ENCODE data around the gene TMEM51. TPM values are rescaled to one million over a fixed set of nuclear protein-coding genes. Genes with fewer than 3 reads are reported as not detected.

The TMEM51 gene
- total RNA-seq, 2 donors from 2014 or later, result 12.1 TPM

DNA sequence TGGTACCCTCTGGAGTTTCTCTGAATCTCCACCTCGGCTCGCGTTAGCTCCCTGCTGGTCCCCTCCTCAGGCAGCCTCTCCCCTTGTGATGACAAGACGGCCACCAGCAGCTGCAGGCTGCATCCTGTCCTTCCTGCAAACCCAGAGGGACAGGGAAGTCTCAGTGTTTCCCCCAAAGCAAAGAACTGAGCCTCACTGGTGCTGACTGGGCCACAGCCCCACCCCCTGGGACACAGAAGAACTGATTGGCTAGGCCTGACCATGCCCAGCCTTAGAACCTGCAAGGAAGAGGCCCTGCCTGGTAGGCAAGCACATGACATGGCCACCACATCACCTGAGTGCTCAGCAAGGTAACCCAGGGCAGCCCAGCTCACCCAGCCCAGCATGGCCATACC is 34.6 kb downstream of the TMEM51 start:
- no peaks in the 10 kb centered on the region for H3K27me3 Mint-ChIP-seq (ENCODE audit: insufficient read depth)
- Histone ChIP-seq H3K27ac (ENCODE audit: low read depth, low read length) (no peak overlapping the region), H3K9me3 (ENCODE audit: control insufficient read depth, low read length) (no peaks in the 10 kb centered on the region), H3K9ac (ENCODE audit: extremely low read depth, low read length, poor library complexity, severe bottlenecking) (no peak overlapping the region), H3K4me3 (ENCODE audit: low read length) (no peak overlapping the region), H3K36me3 (ENCODE audit: control insufficient read depth, insufficient read depth, low read length) (no peaks in the 10 kb centered on the region), H3K27me3 (ENCODE audit: control insufficient read depth, insufficient read depth, low read length, poor library complexity, severe bottlenecking) (no peaks in the 10 kb centered on the region), H3K4me1 (ENCODE audit: control insufficient read depth, insufficient read depth, low read length) (peaks cover 28% of the 10 kb centered on the region)
- 80 to 87% methylated on average over 1 to 4 of the region's 4 CpGs for WGBS, 2 experiments (ENCODE audit: insufficient coverage in 1 of 2, insufficient read length in 1 of 2)
- H3K4me1 Mint-ChIP-seq, result peaks cover 63% of the 10 kb centered on the region
- H3K36me3 Mint-ChIP-seq (ENCODE audit: low read depth), result no peaks in the 10 kb centered on the region
- TF ChIP-seq, protein P1, sequence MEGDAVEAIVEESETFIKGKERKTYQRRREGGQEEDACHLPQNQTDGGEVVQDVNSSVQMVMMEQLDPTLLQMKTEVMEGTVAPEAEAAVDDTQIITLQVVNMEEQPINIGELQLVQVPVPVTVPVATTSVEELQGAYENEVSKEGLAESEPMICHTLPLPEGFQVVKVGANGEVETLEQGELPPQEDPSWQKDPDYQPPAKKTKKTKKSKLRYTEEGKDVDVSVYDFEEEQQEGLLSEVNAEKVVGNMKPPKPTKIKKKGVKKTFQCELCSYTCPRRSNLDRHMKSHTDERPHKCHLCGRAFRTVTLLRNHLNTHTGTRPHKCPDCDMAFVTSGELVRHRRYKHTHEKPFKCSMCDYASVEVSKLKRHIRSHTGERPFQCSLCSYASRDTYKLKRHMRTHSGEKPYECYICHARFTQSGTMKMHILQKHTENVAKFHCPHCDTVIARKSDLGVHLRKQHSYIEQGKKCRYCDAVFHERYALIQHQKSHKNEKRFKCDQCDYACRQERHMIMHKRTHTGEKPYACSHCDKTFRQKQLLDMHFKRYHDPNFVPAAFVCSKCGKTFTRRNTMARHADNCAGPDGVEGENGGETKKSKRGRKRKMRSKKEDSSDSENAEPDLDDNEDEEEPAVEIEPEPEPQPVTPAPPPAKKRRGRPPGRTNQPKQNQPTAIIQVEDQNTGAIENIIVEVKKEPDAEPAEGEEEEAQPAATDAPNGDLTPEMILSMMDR (conservative IDR thresholded peaks at IDR 0.05), result no peak
- no peak overlapping the region for H3K4me3 Mint-ChIP-seq
- peak; percentile 88 for DNase-seq
- H3K27ac Mint-ChIP-seq, result peak overlapping the region; percentile 72
- H3K9me3 Mint-ChIP-seq, result no peaks in the 10 kb centered on the region

DNA sequence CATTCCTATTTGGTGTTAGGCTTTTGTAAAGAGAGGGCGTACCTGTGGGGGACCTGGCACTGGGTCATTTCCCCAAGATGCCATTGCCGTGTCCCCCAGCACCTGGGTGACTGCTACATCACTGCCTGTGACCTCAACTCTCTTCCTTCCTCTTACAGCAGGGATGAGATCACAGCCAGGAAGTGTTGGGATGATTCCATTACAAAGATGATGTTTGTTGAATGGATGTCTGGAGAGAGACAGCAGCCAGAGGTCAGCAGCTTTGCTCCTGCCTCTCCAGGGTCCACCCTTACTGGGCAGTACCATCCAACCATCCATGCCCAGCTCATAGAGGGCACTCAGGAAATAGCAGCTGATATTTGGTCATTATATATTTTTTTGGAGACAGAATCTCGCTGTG is 35.1 kb downstream of the TMEM51 start:
- Mint-ChIP-seq H3K27me3 (ENCODE audit: insufficient read depth) (no peaks in the 10 kb centered on the region), H3K27ac (peak overlapping the region; percentile 72), H3K9me3 (no peaks in the 10 kb centered on the region), H3K4me3 (no peak overlapping the region), H3K36me3 (ENCODE audit: low read depth) (no peaks in the 10 kb centered on the region), H3K4me1 (peaks cover 63% of the 10 kb centered on the region)
- Histone ChIP-seq H3K27me3 (ENCODE audit: control insufficient read depth, insufficient read depth, low read length, poor library complexity, severe bottlenecking) (no peaks in the 10 kb centered on the region), H3K9me3 (ENCODE audit: control insufficient read depth, low read length) (no peaks in the 10 kb centered on the region), H3K9ac (ENCODE audit: extremely low read depth, low read length, poor library complexity, severe bottlenecking) (no peak overlapping the region), H3K4me3 (ENCODE audit: low read length) (no peak overlapping the region), H3K27ac (ENCODE audit: low read depth, low read length) (no peak overlapping the region), H3K36me3 (ENCODE audit: control insufficient read depth, insufficient read depth, low read length) (no peaks in the 10 kb centered on the region), H3K4me1 (ENCODE audit: control insufficient read depth, insufficient read depth, low read length) (peaks cover 28% of the 10 kb centered on the region)
- 86 to 93% methylated on average over 2 to 3 of the region's 3 CpGs for WGBS, 2 experiments (ENCODE audit: insufficient coverage in 1 of 2, insufficient read length in 1 of 2)
- DNase-seq, result no peak
- TF ChIP-seq, protein P1 (conservative IDR thresholded peaks at IDR 0.05), result no peak

DNA sequence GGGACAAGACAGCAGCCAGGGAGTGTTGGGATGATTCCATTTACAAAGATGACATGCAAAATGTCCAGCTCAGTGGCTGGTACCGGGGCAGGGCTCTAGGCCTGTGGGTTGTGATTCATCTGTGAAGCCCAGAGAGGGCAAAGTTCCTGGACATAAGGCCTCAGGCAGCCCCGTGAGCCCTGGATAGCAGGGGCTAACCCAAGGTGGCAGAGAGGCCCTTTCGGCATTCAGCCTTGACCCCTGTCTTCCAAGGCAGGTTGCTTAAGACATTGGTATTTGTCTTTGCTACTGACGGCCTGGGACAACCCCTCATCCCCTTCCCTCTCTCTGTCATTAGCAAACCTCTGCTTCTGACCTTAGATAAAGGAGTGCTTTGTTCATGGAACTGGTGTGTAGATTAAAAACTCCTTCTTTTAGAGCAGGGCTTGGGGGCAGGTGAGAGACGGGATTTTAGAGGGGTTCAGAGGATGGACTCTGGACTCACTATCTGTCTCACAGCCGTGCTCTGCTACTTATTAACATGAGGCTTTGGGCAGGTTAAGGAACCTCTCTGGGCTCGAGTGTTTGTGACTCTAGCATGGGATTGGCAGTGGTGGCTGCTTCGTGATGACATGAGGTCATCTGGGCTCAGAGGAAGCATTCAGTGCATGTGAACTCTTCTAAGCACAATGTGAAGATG is 36.3 kb downstream of the TMEM51 start:
- Histone ChIP-seq H3K4me3 (ENCODE audit: low read length) (peak overlapping the region; percentile 16), H3K9me3 (ENCODE audit: control insufficient read depth, low read length) (no peaks in the 10 kb centered on the region), H3K9ac (ENCODE audit: extremely low read depth, low read length, poor library complexity, severe bottlenecking) (no peak overlapping the region), H3K36me3 (ENCODE audit: control insufficient read depth, insufficient read depth, low read length) (no peaks in the 10 kb centered on the region), H3K27ac (ENCODE audit: low read depth, low read length) (no peak overlapping the region), H3K27me3 (ENCODE audit: control insufficient read depth, insufficient read depth, low read length, poor library complexity, severe bottlenecking) (no peaks in the 10 kb centered on the region), H3K4me1 (ENCODE audit: control insufficient read depth, insufficient read depth, low read length) (peaks cover 28% of the 10 kb centered on the region)
- 74 to 94% methylated on average over 5 to 8 of the region's 8 CpGs for WGBS, 2 experiments (ENCODE audit: insufficient coverage in 1 of 2, insufficient read length in 1 of 2)
- Mint-ChIP-seq H3K9me3 (no peaks in the 10 kb centered on the region), H3K27me3 (ENCODE audit: insufficient read depth) (no peaks in the 10 kb centered on the region), H3K4me3 (peak overlapping the region; percentile 37), H3K27ac (peak overlapping the region; percentile 95), H3K36me3 (ENCODE audit: low read depth) (no peaks in the 10 kb centered on the region), H3K4me1 (peaks cover 63% of the 10 kb centered on the region)
- DNase-seq, result no peak
- TF ChIP-seq, protein P1 (conservative IDR thresholded peaks at IDR 0.05), result no peak
